Testis (tissue), 3 donors: ENCODE measurements around the gene KLHDC7B. TPM values are rescaled to one million over a fixed set of nuclear protein-coding genes. Genes with fewer than 3 reads are reported as not detected.

Experiments used
- DNase-seq: peaks from one replicate; pipeline ENCODE4 v3.0.0-alpha.2; 2019
- H3K27ac ChIP-seq, 2 donors: fragments of 200-600 bp; sonication (generic); one replicate each; pipeline ENCODE4 v1.5.1; 2019
- H3K27me3 ChIP-seq: fragments of 200-600 bp; sonication (generic); one replicate; pipeline ENCODE4 v1.5.1; 2019
- H3K36me3 ChIP-seq: fragments of 200-600 bp; sonication (generic); one replicate; pipeline ENCODE4 v1.5.1; 2017; ENCODE audit warnings: low read depth; ENCODE audit errors: missing control alignments
- H3K4me1 ChIP-seq: fragments of 200-600 bp; sonication (generic); one replicate; pipeline ENCODE4 v1.5.1; 2019
- H3K4me3 ChIP-seq, 2 donors: fragments of 200-600 bp; sonication (generic); one replicate each; pipeline ENCODE4 v1.5.1; 2017 to 2019
- H3K9me3 ChIP-seq: fragments of 200-600 bp; sonication (generic); one replicate; pipeline ENCODE4 v1.5.1; 2017
- CTCF ChIP-seq, 3 experiments: fragments of 450-650 bp in 2 of 3; fragments of 200-600 bp in 1 of 3; sonication (generic) in 1 of 3; IDR thresholded peaks; one replicate each; pipeline ENCODE4 v1.5.1; 2016 to 2019; ENCODE audit warnings: antibody characterized with exemption in 3 of 3, mild to moderate bottlenecking in 2 of 3, moderate library complexity in 1 of 3
- POLR2A ChIP-seq: fragments of 450-650 bp; IDR thresholded peaks from one replicate; pipeline ENCODE4 v1.6.1; 2017; ENCODE audit warnings: antibody characterized with exemption, mild to moderate bottlenecking, moderate library complexity
- WGBS, 2 donors: methylation state at CpG; one replicate each; pipeline ENCODE4 v1.1.5; 2018; 5-methylcytosine and 5-hydroxymethylcytosine counted together
- intact Hi-C: fragments of 100-400 bp; cut with DNase I; formaldehyde crosslinking; loops from one replicate; pipeline ENCODE4 v1.15.1; 2023; ENCODE audit warnings: low total_unique reads
- polyA plus RNA-seq: library from polyadenylated mRNA; stranded (reverse); fragments of 350-450 nt; fragmentation: Illumina TruSeq; extraction: RNeasy Lipid Tissue Mini Kit (QIAGEN cat#74804); gene quantifications from one replicate; pipeline ENCODE4 v1.2.3, GENCODE V29; 2014; ENCODE audit warnings: low read depth, low replicate concordance; ENCODE audit not compliant: insufficient read depth
- total RNA-seq, 2 donors: library from RNA; depleted of rRNA; stranded (reverse); fragments of >200 nt; gene quantifications; one replicate each; pipeline ENCODE4 v1.2.3, GENCODE V29; 2016

KLHDC7B gene
- total and polyA plus RNA-seq, 3 donors from 2014 or later, result 0.24 to 0.93 (median 0.51) TPM

GRCh38 chr22:50571264-50572175 is 25.8 kb downstream of the KLHDC7B start:
- H3K36me3 ChIP-seq, result no peaks in the 10 kb centered on the region
- no peak overlapping the region for H3K4me3 ChIP-seq
- no peaks in the 10 kb centered on the region for H3K4me1 ChIP-seq
- H3K27ac ChIP-seq, result no peak overlapping the region
- intact Hi-C loops, result no loop called here
- no peak for DNase-seq
- H3K9me3 ChIP-seq, result no peaks in the 10 kb centered on the region
- H3K27me3 ChIP-seq, result no peaks in the 10 kb centered on the region
- WGBS, 2 donors, result 91 to 93% methylated on average over 19 to 26 of the region's 26 CpGs
- TF ChIP-seq POLR2A (no peak), CTCF (IDR thresholded peaks at IDR 0.05) (no peak)

GRCh38 chr22:50572965-50573364 is 27.3 kb downstream of the KLHDC7B start:
- H3K36me3 ChIP-seq, result no peaks in the 10 kb centered on the region
- peaks cover under 1% of the 10 kb centered on the region for H3K4me1 ChIP-seq
- H3K9me3 ChIP-seq, result no peaks in the 10 kb centered on the region
- no peak overlapping the region for H3K4me3 ChIP-seq
- TF ChIP-seq CTCF (IDR thresholded peaks at IDR 0.05) (no peak), POLR2A (no peak)
- intact Hi-C loops, result no loop called here
- 93 to 100% methylated on average over 6 to 11 of the region's 11 CpGs for WGBS, 2 donors
- no peaks in the 10 kb centered on the region for H3K27me3 ChIP-seq
- DNase-seq, result no peak
- no peak overlapping the region for H3K27ac ChIP-seq

GRCh38 chr22:50573491-50574382 is 28.0 kb downstream of the KLHDC7B start:
- H3K27ac ChIP-seq, result no peak overlapping the region
- peaks cover 8% of the 10 kb centered on the region for H3K4me1 ChIP-seq
- H3K36me3 ChIP-seq, result no peaks in the 10 kb centered on the region
- H3K9me3 ChIP-seq, result no peaks in the 10 kb centered on the region
- no peak overlapping the region for H3K4me3 ChIP-seq
- intact Hi-C loops, result no loop called here
- TF ChIP-seq POLR2A (no peak), CTCF (IDR thresholded peaks at IDR 0.05) (no peak)
- 93 to 94% methylated on average over 22 to 26 of the region's 26 CpGs for WGBS, 2 donors
- no peak for DNase-seq
- H3K27me3 ChIP-seq, result no peaks in the 10 kb centered on the region

GRCh38 chr22:50574383-50574755 is 28.7 kb downstream of the KLHDC7B start:
- intact Hi-C loops, result no loop called here
- TF ChIP-seq CTCF (IDR thresholded peaks at IDR 0.05) (no peak), POLR2A (no peak)
- Histone ChIP-seq H3K27me3 (no peaks in the 10 kb centered on the region), H3K36me3 (no peaks in the 10 kb centered on the region), H3K4me3 (no peak overlapping the region), H3K4me1 (peaks cover 9% of the 10 kb centered on the region), H3K9me3 (no peaks in the 10 kb centered on the region), H3K27ac (no peak overlapping the region)
- WGBS, 2 donors, result 91 to 93% methylated on average over 11 of the region's 11 CpGs
- no peak for DNase-seq
